ENCODE measurements around the gene PLA2G4F.

PLA2G4F gene

GRCh38 chr15:42150219-42150970, 6.0 kb downstream of the PLA2G4F start:
- Histone ChIP-seq H3K36me3 (replicated peaks) (no peaks in the 10 kb centered on the region), H3K4me3 (ENCODE audit: low read depth, low read length) (no peak overlapping the region), H3K27ac (no peak overlapping the region), H3K27me3 (replicated peaks) (no peaks in the 10 kb centered on the region)
- in situ Hi-C loops (cut with HindIII; ENCODE audit: low pct_ligation_motif_present, low sequenced_read_pairs), result no loop called here
- TF ChIP-seq CTCF (IDR thresholded peaks at IDR 0.05; ENCODE audit: low read depth, low read length, missing control alignments), result no peak
- no peak for DNase-seq

- Histone ChIP-seq H3K4me3 (ENCODE audit: low read depth, low read length) (no peak overlapping the region), H3K27ac (no peak overlapping the region), H3K27me3 (replicated peaks) (peaks cover 2% of the 10 kb centered on the region), H3K36me3 (replicated peaks) (no peaks in the 10 kb centered on the region)
- in situ Hi-C loops (cut with HindIII; ENCODE audit: low pct_ligation_motif_present, low sequenced_read_pairs), result no loop called here
- no peak for DNase-seq
- no peak for TF ChIP-seq CTCF (IDR thresholded peaks at IDR 0.05; ENCODE audit: low read depth, low read length, missing control alignments)
Observed at GRCh38 chr15:42149493-42150218, 6.8 kb downstream of the PLA2G4F start.

GRCh38 chr15:42148808-42149492, 7.5 kb downstream of the PLA2G4F start:
- H3K36me3 ChIP-seq (replicated peaks), result no peaks in the 10 kb centered on the region
- in situ Hi-C loops (cut with HindIII; ENCODE audit: low pct_ligation_motif_present, low sequenced_read_pairs), result no loop called here
- peaks cover 4% of the 10 kb centered on the region for H3K27me3 ChIP-seq (replicated peaks)
- no peak for DNase-seq
- H3K4me3 ChIP-seq (ENCODE audit: low read depth, low read length), result no peak overlapping the region
- no peak overlapping the region for H3K27ac ChIP-seq
- TF ChIP-seq CTCF (IDR thresholded peaks at IDR 0.05; ENCODE audit: low read depth, low read length, missing control alignments), result no peak

- TF ChIP-seq CTCF (IDR thresholded peaks at IDR 0.05; ENCODE audit: low read depth, low read length, missing control alignments), result no peak
- no peak overlapping the region for H3K27ac ChIP-seq
- no peak overlapping the region for H3K4me3 ChIP-seq (ENCODE audit: low read depth, low read length)
- no peaks in the 10 kb centered on the region for H3K36me3 ChIP-seq (replicated peaks)
- DNase-seq, result no peak
- in situ Hi-C loops (cut with HindIII; ENCODE audit: low pct_ligation_motif_present, low sequenced_read_pairs), result no loop called here
- H3K27me3 ChIP-seq (replicated peaks), result peaks cover 4% of the 10 kb centered on the region
Observed at GRCh38 chr15:42147431-42147735, 9.1 kb downstream of the PLA2G4F start.

- Histone ChIP-seq H3K27ac (no peak overlapping the region), H3K4me3 (ENCODE audit: low read depth, low read length) (no peak overlapping the region), H3K36me3 (replicated peaks) (no peaks in the 10 kb centered on the region), H3K27me3 (replicated peaks) (peaks cover 4% of the 10 kb centered on the region)
- TF ChIP-seq CTCF (IDR thresholded peaks at IDR 0.05; ENCODE audit: low read depth, low read length, missing control alignments), result no peak
- in situ Hi-C loops (cut with HindIII; ENCODE audit: low pct_ligation_motif_present, low sequenced_read_pairs), result no loop called here
- DNase-seq, result no peak
Observed at GRCh38 chr15:42146551-42147430, 9.6 kb downstream of the PLA2G4F start.

Measured in brain microvascular endothelial cell (primary cell).